VCaP (cell line): Measurements from ENCODE around the gene CLIC5.

Experiments
- H3K27ac ChIP-seq: fragments of 450-650 bp; 2 replicates; pipeline ENCODE4 v1.5.1; 2017
- TF ChIP-seq, protein P1 (sequence below): fragments of 450-650 bp; conservative IDR thresholded peaks from 2 replicates; pipeline ENCODE4 v1.5.1; 2017; ENCODE audit warnings: mild to moderate bottlenecking, moderate library complexity

CLIC5 gene

GRCh38 chr6:46012834-46013233 is 2.8 kb downstream of the CLIC5 start:
- TF ChIP-seq, protein P1, sequence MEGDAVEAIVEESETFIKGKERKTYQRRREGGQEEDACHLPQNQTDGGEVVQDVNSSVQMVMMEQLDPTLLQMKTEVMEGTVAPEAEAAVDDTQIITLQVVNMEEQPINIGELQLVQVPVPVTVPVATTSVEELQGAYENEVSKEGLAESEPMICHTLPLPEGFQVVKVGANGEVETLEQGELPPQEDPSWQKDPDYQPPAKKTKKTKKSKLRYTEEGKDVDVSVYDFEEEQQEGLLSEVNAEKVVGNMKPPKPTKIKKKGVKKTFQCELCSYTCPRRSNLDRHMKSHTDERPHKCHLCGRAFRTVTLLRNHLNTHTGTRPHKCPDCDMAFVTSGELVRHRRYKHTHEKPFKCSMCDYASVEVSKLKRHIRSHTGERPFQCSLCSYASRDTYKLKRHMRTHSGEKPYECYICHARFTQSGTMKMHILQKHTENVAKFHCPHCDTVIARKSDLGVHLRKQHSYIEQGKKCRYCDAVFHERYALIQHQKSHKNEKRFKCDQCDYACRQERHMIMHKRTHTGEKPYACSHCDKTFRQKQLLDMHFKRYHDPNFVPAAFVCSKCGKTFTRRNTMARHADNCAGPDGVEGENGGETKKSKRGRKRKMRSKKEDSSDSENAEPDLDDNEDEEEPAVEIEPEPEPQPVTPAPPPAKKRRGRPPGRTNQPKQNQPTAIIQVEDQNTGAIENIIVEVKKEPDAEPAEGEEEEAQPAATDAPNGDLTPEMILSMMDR: no peak
- H3K27ac ChIP-seq: no peak overlapping the region

DNA sequence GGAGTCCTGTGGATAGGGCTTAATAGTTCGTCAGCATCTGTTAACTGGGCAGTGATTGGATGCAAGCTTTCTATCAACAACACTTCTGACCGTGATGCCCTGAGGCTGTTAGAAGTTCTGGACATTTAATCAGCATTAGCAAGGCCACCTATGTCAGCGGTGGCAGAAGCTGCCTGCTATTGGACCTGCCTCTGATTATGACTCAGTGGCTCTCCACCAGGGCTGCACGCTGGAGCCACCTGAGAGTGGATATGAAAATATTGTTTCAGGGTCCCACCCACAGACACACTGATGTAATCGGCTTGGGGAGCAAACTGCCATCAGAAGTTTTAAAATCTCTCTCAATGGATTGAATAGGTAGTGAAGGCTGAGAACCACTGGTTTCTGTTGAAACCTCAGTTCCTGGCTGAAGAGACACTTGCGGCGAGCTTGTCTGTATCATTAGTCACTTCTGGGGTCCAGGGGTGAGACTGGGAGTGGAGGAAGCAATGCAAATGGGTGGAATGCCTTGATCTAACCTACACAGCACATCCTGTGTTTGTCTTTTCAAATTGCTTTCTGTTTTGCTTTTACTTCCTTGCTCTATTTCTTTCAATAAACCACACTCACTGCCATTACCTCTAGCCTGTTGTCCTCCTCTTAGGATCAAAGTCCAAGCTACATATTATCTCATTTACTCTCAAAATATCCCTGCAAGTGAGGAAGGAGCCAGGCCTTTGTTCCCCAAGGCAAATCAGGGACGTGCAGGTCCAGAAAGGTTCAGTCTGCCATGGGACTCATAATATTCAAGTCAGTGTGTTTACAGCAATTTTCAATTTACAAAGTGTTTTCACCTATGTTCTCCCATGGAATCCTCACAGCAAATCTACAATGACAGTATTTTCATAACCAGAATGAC is 4.2 kb downstream of the CLIC5 start:
- no peak overlapping the region for H3K27ac ChIP-seq
- TF ChIP-seq, protein P1: no peak

DNA sequence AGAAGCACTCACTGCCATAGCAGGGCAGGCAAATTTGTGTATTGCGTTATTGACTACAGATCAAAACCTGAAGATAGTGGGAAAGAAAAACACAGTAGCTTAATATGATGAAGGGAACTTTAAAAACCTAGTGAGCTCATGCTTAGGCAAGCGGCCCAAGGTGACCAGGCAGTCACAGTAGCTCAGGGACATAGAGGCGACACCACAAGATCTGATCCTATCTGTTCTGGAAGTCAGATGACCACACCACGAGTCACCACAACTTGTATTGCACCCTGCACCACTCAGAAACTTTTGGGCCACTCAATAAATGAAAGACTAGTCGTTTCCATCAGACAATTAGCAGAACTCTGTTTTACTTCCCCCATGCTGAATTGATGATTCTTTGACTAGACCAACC is 4.9 kb downstream of the CLIC5 start:
- H3K27ac ChIP-seq: no peak overlapping the region

GRCh38 chr6:46010270-46010669 is 5.4 kb downstream of the CLIC5 start:
- H3K27ac ChIP-seq: no peak overlapping the region
- TF ChIP-seq, protein P1: no peak

More for the DNA sequence above, 4.9 kb downstream of the CLIC5 start:
- TF ChIP-seq, protein P1: no peak

GRCh38 chr6:46002264-46002663 is 13.4 kb downstream of the CLIC5 start:
- TF ChIP-seq, protein P1: no peak

DNA sequence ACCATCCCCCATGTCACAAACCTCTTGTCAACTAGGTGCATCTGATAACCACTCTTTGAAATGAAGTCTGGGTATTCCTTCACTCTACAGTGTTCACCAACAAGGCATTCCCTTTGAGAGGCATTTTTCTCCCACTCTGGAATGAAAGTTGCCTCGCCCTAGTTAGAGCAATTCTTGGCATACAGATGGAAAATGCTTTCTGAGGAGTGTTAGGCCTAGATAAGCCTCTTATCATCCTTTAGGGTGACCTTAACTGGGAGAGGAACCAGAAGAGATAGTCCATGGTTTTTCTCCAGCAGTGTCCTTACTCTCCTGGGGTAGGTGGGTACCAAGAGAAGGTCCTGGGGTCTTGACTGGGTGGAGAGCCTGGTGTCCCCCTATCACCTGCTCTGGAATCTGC is 14.8 kb downstream of the CLIC5 start:
- TF ChIP-seq, protein P1: no peak
- H3K27ac ChIP-seq: no peak overlapping the region

More at GRCh38 chr6:46002264-46002663, 13.4 kb downstream of the CLIC5 start:
- no peak overlapping the region for H3K27ac ChIP-seq

- H3K27ac ChIP-seq: no peak overlapping the region
- TF ChIP-seq, protein P1: no peak
These were observed 17.1 kb downstream of the CLIC5 start for GRCh38 chr6:45998524-45998923.
